ENCODE data around the gene CHTF18.
"Not testable (repeated sequence)": the region's sequence is repeated elsewhere in the genome, so short reads cannot be mapped to it uniquely, and the experiment has no call there.

Gene CHTF18

GRCh38 chr16:767743-768235 is 20.6 kb upstream of the CHTF18 start:
- Histone ChIP-seq H3K4me3 (ENCODE audit: low read depth, low read length) (no peak overlapping the region), H3K27ac (ENCODE audit: low read depth, low read length) (no peak overlapping the region), H3K27me3 (ENCODE audit: control insufficient read depth, insufficient read depth, low read length) (no peaks in the 10 kb centered on the region), H3K9me3 (ENCODE audit: control insufficient read depth, insufficient read depth, low read length) (no peaks in the 10 kb centered on the region), H3K4me1 (ENCODE audit: control insufficient read depth, insufficient read depth, low read length) (no peaks in the 10 kb centered on the region), H3K9ac (ENCODE audit: low read depth, low read length) (no peak overlapping the region), H3K36me3 (ENCODE audit: control insufficient read depth, insufficient read depth, low read length) (no peaks in the 10 kb centered on the region)

GRCh38 chr16:768428-768827 is 20.0 kb upstream of the CHTF18 start:
- Histone ChIP-seq H3K4me1 (ENCODE audit: control insufficient read depth, insufficient read depth, low read length) (no peaks in the 10 kb centered on the region), H3K27ac (ENCODE audit: low read depth, low read length) (no peak overlapping the region), H3K9ac (ENCODE audit: low read depth, low read length) (no peak overlapping the region), H3K4me3 (ENCODE audit: low read depth, low read length) (no peak overlapping the region), H3K36me3 (ENCODE audit: control insufficient read depth, insufficient read depth, low read length) (no peaks in the 10 kb centered on the region), H3K27me3 (ENCODE audit: control insufficient read depth, insufficient read depth, low read length) (no peaks in the 10 kb centered on the region), H3K9me3 (ENCODE audit: control insufficient read depth, insufficient read depth, low read length) (no peaks in the 10 kb centered on the region)

GRCh38 chr16:769184-769784 is 19.1 kb upstream of the CHTF18 start:
- Histone ChIP-seq H3K9ac (ENCODE audit: low read depth, low read length) (no peak overlapping the region), H3K4me1 (ENCODE audit: control insufficient read depth, insufficient read depth, low read length) (no peaks in the 10 kb centered on the region), H3K27me3 (ENCODE audit: control insufficient read depth, insufficient read depth, low read length) (no peaks in the 10 kb centered on the region), H3K9me3 (ENCODE audit: control insufficient read depth, insufficient read depth, low read length) (no peaks in the 10 kb centered on the region), H3K36me3 (ENCODE audit: control insufficient read depth, insufficient read depth, low read length) (no peaks in the 10 kb centered on the region), H3K27ac (ENCODE audit: low read depth, low read length) (peak overlapping the region; percentile 28), H3K4me3 (ENCODE audit: low read depth, low read length) (no peak overlapping the region)

- H3K36me3 ChIP-seq (ENCODE audit: control insufficient read depth, insufficient read depth, low read length), result no peaks in the 10 kb centered on the region
- H3K9me3 ChIP-seq (ENCODE audit: control insufficient read depth, insufficient read depth, low read length), result no peaks in the 10 kb centered on the region
- H3K4me3 ChIP-seq (ENCODE audit: low read depth, low read length), result no peak overlapping the region
- no peak overlapping the region for H3K9ac ChIP-seq (ENCODE audit: low read depth, low read length)
- no peaks in the 10 kb centered on the region for H3K4me1 ChIP-seq (ENCODE audit: control insufficient read depth, insufficient read depth, low read length)
- no peaks in the 10 kb centered on the region for H3K27me3 ChIP-seq (ENCODE audit: control insufficient read depth, insufficient read depth, low read length)
- H3K27ac ChIP-seq (ENCODE audit: low read depth, low read length), result peak overlapping the region; percentile 28
Observed at GRCh38 chr16:769934-770333, 18.5 kb upstream of the CHTF18 start.

- Histone ChIP-seq H3K36me3 (ENCODE audit: control insufficient read depth, insufficient read depth, low read length) (no peaks in the 10 kb centered on the region), H3K9ac (ENCODE audit: low read depth, low read length) (no peak overlapping the region), H3K4me1 (ENCODE audit: control insufficient read depth, insufficient read depth, low read length) (no peaks in the 10 kb centered on the region), H3K4me3 (ENCODE audit: low read depth, low read length) (no peak overlapping the region), H3K27me3 (ENCODE audit: control insufficient read depth, insufficient read depth, low read length) (no peaks in the 10 kb centered on the region), H3K27ac (ENCODE audit: low read depth, low read length) (no peak overlapping the region), H3K9me3 (ENCODE audit: control insufficient read depth, insufficient read depth, low read length) (no peaks in the 10 kb centered on the region)
Observed at GRCh38 chr16:770411-770810, 18.0 kb upstream of the CHTF18 start.

- Histone ChIP-seq H3K4me3 (ENCODE audit: low read depth, low read length) (no peak overlapping the region), H3K4me1 (ENCODE audit: control insufficient read depth, insufficient read depth, low read length) (no peaks in the 10 kb centered on the region), H3K27me3 (ENCODE audit: control insufficient read depth, insufficient read depth, low read length) (no peaks in the 10 kb centered on the region), H3K9ac (ENCODE audit: low read depth, low read length) (no peak overlapping the region), H3K9me3 (ENCODE audit: control insufficient read depth, insufficient read depth, low read length) (no peaks in the 10 kb centered on the region), H3K36me3 (ENCODE audit: control insufficient read depth, insufficient read depth, low read length) (no peaks in the 10 kb centered on the region), H3K27ac (ENCODE audit: low read depth, low read length) (no peak overlapping the region)
Observed at GRCh38 chr16:772959-773358, 15.5 kb upstream of the CHTF18 start.

GRCh38 chr16:774086-775001 is 14.1 kb upstream of the CHTF18 start:
- Histone ChIP-seq H3K27me3 (ENCODE audit: control insufficient read depth, insufficient read depth, low read length) (no peaks in the 10 kb centered on the region), H3K9me3 (ENCODE audit: control insufficient read depth, insufficient read depth, low read length) (no peaks in the 10 kb centered on the region), H3K9ac (ENCODE audit: low read depth, low read length) (no peak overlapping the region), H3K4me3 (ENCODE audit: low read depth, low read length) (no peak overlapping the region), H3K4me1 (ENCODE audit: control insufficient read depth, insufficient read depth, low read length) (no peaks in the 10 kb centered on the region), H3K27ac (ENCODE audit: low read depth, low read length) (no peak overlapping the region), H3K36me3 (ENCODE audit: control insufficient read depth, insufficient read depth, low read length) (no peaks in the 10 kb centered on the region)

GRCh38 chr16:775236-775796 is 13.1 kb upstream of the CHTF18 start:
- Histone ChIP-seq H3K27me3 (ENCODE audit: control insufficient read depth, insufficient read depth, low read length) (no peaks in the 10 kb centered on the region), H3K9me3 (ENCODE audit: control insufficient read depth, insufficient read depth, low read length) (no peaks in the 10 kb centered on the region), H3K4me1 (ENCODE audit: control insufficient read depth, insufficient read depth, low read length) (no peaks in the 10 kb centered on the region), H3K9ac (ENCODE audit: low read depth, low read length) (no peak overlapping the region), H3K4me3 (ENCODE audit: low read depth, low read length) (no peak overlapping the region), H3K27ac (ENCODE audit: low read depth, low read length) (no peak overlapping the region), H3K36me3 (ENCODE audit: control insufficient read depth, insufficient read depth, low read length) (no peaks in the 10 kb centered on the region)

- not testable (repeated sequence) for H3K27ac ChIP-seq (ENCODE audit: low read depth, low read length); H3K9ac ChIP-seq (ENCODE audit: low read depth, low read length); H3K4me3 ChIP-seq (ENCODE audit: low read depth, low read length); H3K36me3 ChIP-seq (ENCODE audit: control insufficient read depth, insufficient read depth, low read length); H3K27me3 ChIP-seq (ENCODE audit: control insufficient read depth, insufficient read depth, low read length); H3K9me3 ChIP-seq (ENCODE audit: control insufficient read depth, insufficient read depth, low read length); H3K4me1 ChIP-seq (ENCODE audit: control insufficient read depth, insufficient read depth, low read length)
Observed at GRCh38 chr16:776298-776697, 12.1 kb upstream of the CHTF18 start.

- no peaks in the 10 kb centered on the region for H3K4me1 ChIP-seq (ENCODE audit: control insufficient read depth, insufficient read depth, low read length)
- no peaks in the 10 kb centered on the region for H3K9me3 ChIP-seq (ENCODE audit: control insufficient read depth, insufficient read depth, low read length)
- no peaks in the 10 kb centered on the region for H3K27me3 ChIP-seq (ENCODE audit: control insufficient read depth, insufficient read depth, low read length)
- H3K9ac ChIP-seq (ENCODE audit: low read depth, low read length), result no peak overlapping the region
- no peak overlapping the region for H3K27ac ChIP-seq (ENCODE audit: low read depth, low read length)
- no peaks in the 10 kb centered on the region for H3K36me3 ChIP-seq (ENCODE audit: control insufficient read depth, insufficient read depth, low read length)
- no peak overlapping the region for H3K4me3 ChIP-seq (ENCODE audit: low read depth, low read length)
Observed at GRCh38 chr16:776824-777223, 11.6 kb upstream of the CHTF18 start.

GRCh38 chr16:777826-778225 is 10.6 kb upstream of the CHTF18 start:
- H3K36me3 ChIP-seq (ENCODE audit: control insufficient read depth, insufficient read depth, low read length), result no peaks in the 10 kb centered on the region
- no peak overlapping the region for H3K27ac ChIP-seq (ENCODE audit: low read depth, low read length)
- H3K4me1 ChIP-seq (ENCODE audit: control insufficient read depth, insufficient read depth, low read length), result no peaks in the 10 kb centered on the region
- no peaks in the 10 kb centered on the region for H3K27me3 ChIP-seq (ENCODE audit: control insufficient read depth, insufficient read depth, low read length)
- no peak overlapping the region for H3K9ac ChIP-seq (ENCODE audit: low read depth, low read length)
- H3K9me3 ChIP-seq (ENCODE audit: control insufficient read depth, insufficient read depth, low read length), result no peaks in the 10 kb centered on the region
- H3K4me3 ChIP-seq (ENCODE audit: low read depth, low read length), result no peak overlapping the region

Data from HUES48 (cell line).